Cardiac ventricle fibroblast (primary cell): ENCODE data around the gene FAM25A. TPM values are rescaled to one million over a fixed set of nuclear protein-coding genes. Genes with fewer than 3 reads are reported as not detected.

ENCODE experiments used
- total RNA-seq: library from RNA; depleted of rRNA; stranded (reverse); fragments of >200 nt; gene quantifications from 2 replicates; pipeline ENCODE4 v1.2.3, GENCODE V29; 2015

Gene FAM25A
- not detected in 2 replicates for total RNA-seq

DNA sequence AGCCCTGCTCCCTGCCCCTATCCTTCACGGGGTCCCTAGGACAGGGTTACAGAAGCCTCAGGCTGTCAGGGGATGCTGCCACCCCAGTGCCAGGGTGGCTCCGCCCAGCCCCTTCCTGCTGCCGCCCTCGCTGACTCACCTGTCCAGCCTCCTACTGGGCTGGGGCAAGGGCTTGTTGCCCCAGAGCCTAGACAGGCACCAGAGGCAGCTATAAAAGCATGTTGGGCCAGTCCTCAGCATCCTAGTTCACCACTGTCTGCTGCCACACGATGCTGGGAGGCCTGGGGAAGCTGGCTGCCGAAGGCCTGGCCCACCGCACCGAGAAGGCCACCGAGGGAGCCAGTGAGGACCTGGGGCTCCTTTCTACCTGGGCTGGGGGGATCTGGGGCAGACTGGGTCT is at the start of gene FAM25A:
Gene FAM25A (plus strand): TSS at position 239 of the 400 bp plus-strand sequence. CDS start 31 bp downstream, at position 270.

Other genes with a start within 250 kb of the FAM25A start
- 2.4 and 3.3 TPM in 2 replicates for gene MMRN2, start 62.7 kb upstream of the FAM25A start, total RNA-seq
- gene SNCG, start 61.7 kb upstream of the FAM25A start, total RNA-seq, result 6.4 and 9.0 TPM in 2 replicates
- 13.2 and 14.4 TPM in 2 replicates for gene ADIRF, start 51.8 kb upstream of the FAM25A start, total RNA-seq
- 126 and 142 TPM in 2 replicates for gene GLUD1, start 74.5 kb downstream of the FAM25A start, total RNA-seq
- 14.4 TPM in 2 replicates for gene SHLD2, start 74.9 kb downstream of the FAM25A start, total RNA-seq
- 0.06 TPM in 1 of 2 replicates, not detected in the other for gene NUTM2A, start 205.2 kb downstream of the FAM25A start, total RNA-seq